Measurements from ENCODE around the gene C8A.

The C8A gene

GRCh38 chr1:56929492-56929891 lies 74.9 kb downstream of the C8A start:
- DNase-seq = no peak

GRCh38 chr1:56931211-56931610 lies 76.6 kb downstream of the C8A start:
- no peak for DNase-seq

GRCh38 chr1:56931686-56932085 lies 77.1 kb downstream of the C8A start:
- no peak for DNase-seq

- DNase-seq = no peak
Measured at GRCh38 chr1:56933161-56933560, 78.6 kb downstream of the C8A start.

GRCh38 chr1:56933606-56934005 lies 79.0 kb downstream of the C8A start:
- DNase-seq = no peak

GRCh38 chr1:56934430-56935060 lies 79.9 kb downstream of the C8A start:
- no peak for DNase-seq

GRCh38 chr1:56938646-56939045 lies 84.0 kb downstream of the C8A start:
- DNase-seq = no peak

GRCh38 chr1:56939209-56939608 lies 84.6 kb downstream of the C8A start:
- DNase-seq = no peak

- DNase-seq = no peak
Measured at GRCh38 chr1:56940039-56940438, 85.4 kb downstream of the C8A start.

GRCh38 chr1:56948403-56949023 lies 93.9 kb downstream of the C8A start:
- DNase-seq = no peak

GRCh38 chr1:56952501-56952900 lies 97.9 kb downstream of the C8A start:
- no peak for DNase-seq

- DNase-seq = no peak
Measured at GRCh38 chr1:56953386-56953785, 98.8 kb downstream of the C8A start.

GRCh38 chr1:56954664-56955063 lies 100.1 kb downstream of the C8A start:
- DNase-seq = no peak

- no peak for DNase-seq
Measured at GRCh38 chr1:56957931-56958330, 103.3 kb downstream of the C8A start.

GRCh38 chr1:56958526-56958925 lies 103.9 kb downstream of the C8A start:
- DNase-seq = no peak

GRCh38 chr1:56961426-56961825 lies 106.8 kb downstream of the C8A start:
- DNase-seq = no peak

- DNase-seq = no peak
Measured at GRCh38 chr1:56963667-56964066, 109.1 kb downstream of the C8A start.

- DNase-seq = no peak
Measured at GRCh38 chr1:56964349-56965017, 109.9 kb downstream of the C8A start.

- no peak for DNase-seq
Measured at GRCh38 chr1:56965191-56965590, 110.6 kb downstream of the C8A start.

GRCh38 chr1:56965916-56966697 lies 111.5 kb downstream of the C8A start, which contains the start of gene C8B:
Gene C8B (minus strand): TSS chr1:56966015. CDS start chr1:56965948, 67 bp downstream.
- DNase-seq = no peak

GRCh38 chr1:56966698-56966999 lies 112.1 kb downstream of the C8A start:
- DNase-seq = no peak

- no peak for DNase-seq
Measured at GRCh38 chr1:56967355-56967754, 112.8 kb downstream of the C8A start.

All from CD4-positive, alpha-beta T cell treated with Interleukin-17A for 4 hours (primary cell).